Globus pallidus (tissue), 1 donor: ENCODE measurements around the gene EGF.

Source experiments
- DNase-seq: peaks from one replicate; pipeline ENCODE4 v3.0.0-alpha.2; 2015; ENCODE audit warnings: low spot score

EGF gene

DNA sequence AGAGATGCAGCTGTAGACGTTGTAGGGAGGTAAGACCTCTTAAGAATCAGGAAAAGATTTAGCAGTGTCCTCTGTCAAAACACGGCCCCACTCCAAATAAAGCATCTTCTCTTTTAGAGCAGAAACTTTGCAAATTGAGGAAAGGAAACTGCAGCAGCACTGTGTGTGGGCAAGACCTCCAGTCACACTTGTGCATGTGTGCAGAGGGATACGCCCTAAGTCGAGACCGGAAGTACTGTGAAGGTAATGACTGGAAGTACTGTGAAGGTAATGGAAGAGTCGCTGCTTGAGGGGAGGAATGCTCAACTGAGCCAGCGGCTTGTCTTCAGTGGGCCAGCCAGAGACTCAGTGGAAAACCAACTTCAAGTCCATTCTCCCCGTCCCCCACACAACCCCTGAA, 46.5 kb downstream of the EGF start:
- DNase-seq = no peak

DNA sequence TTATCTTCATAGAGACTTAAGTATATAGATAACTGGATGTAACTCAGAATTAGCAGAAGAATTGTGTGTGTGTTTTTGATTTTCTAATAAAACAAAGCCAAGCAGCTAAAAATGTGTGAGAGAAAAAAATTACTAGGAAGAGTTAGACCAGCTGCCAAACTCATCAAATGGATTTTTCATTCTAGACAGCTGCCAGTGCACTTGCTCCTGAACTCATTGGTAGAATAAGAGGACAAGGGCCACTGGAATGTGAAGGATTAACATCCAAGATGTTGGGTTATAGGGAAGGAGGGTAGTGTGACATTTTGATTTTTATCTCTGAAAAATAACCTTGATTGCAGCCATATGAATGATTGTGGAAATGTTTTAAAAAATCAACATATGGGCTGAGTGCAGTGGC, 49.7 kb downstream of the EGF start:
- no peak for DNase-seq

DNA sequence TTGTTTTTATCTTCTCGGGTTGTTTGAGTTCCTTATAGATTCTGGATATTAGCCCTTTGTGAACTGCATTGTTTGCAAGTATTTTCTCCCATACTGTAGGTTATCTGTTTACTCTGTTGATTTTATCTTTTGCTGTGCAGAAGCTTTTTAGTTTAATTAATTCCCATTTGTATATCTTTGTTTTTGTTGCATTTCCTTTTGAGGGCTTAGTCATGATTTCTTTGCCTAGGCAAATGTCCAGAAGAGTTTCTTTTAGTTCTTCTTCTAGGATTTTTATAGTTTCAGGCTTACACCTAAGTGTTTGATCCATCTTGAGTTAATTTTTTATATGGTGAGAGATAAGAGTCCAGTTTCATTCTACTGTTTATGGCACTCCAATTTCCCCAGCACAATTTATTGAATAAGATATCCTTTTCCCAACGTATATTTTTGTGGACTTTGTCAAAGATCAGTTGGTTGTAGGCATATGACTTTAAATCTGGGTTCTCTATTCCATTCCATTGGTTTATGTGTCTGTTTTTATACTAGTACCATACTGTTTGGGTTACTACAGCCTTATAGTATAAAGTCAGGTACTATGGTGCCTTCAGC, 54.3 kb downstream of the EGF start:
- DNase-seq = no peak

DNA sequence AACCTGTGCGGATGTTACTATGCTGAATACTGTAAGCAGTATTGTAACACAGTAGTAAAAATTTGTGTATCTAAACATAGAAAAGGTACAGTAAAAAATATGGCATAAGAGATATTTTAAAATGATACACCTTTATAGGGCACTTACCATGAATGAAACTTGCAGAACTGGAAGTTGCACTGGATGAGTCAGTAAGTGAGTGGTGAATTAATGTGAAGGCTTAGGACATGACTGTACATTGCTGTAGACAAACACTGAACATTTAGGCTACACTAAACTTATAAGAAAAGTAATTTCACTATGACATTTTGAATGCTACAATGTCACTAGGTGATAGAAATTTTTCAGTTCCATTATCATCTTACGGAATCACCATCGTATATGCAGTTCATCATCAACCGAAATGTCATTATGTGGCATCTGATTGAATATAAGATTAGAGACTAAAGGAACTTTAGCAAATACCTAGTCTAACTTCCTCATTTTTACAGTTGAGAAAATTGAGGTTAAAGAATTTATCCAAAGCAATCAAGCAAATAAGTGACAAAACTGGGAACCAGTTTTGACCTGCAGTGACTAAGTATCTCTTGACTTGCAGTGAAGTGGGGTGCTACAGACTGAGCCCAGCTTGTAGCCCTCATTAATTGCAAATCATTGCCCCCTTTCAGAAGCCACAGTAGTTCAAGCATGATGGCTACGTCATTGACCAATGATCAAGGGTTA, 55.3 kb downstream of the EGF start:
- no peak for DNase-seq

DNA sequence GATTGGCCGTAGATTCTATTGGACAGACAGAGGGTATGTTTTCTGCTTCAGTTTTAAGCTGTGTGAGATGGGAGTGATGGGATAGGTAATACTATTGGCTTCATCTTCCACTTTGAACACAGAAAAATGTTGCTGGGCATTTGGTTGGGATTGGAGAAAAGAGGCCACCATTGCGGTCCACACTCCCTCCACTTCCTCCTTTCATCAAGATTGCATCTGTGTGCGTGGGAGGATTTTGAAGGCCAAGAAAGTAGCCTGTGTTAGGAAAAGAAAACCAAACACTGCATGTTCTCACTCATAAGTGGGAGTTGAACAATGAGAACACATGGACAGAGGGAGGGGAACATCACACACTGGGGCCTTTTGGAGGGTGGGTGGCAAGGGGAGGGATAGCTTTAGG, 56.4 kb downstream of the EGF start:
- DNase-seq = no peak

DNA sequence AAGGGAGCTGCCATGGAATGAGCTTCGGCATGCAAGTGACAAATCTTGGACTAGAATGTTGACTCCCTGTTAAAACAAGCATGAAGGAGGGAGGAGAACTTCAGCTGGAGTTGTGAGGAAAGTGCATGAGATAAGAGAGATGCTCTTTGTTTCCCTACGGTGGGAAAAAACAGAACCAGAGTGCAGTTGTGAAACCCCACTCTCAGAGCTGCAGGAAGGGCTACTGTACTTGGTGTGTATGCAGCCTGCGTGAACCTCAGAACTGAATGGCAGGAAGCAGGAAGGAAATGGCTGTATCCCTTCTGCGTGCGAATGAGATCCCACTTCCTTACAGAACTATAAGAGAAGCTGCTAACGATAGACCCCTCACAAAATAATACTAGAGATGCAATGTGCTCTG, 57.2 kb downstream of the EGF start:
- peak; percentile 15 for DNase-seq

DNA sequence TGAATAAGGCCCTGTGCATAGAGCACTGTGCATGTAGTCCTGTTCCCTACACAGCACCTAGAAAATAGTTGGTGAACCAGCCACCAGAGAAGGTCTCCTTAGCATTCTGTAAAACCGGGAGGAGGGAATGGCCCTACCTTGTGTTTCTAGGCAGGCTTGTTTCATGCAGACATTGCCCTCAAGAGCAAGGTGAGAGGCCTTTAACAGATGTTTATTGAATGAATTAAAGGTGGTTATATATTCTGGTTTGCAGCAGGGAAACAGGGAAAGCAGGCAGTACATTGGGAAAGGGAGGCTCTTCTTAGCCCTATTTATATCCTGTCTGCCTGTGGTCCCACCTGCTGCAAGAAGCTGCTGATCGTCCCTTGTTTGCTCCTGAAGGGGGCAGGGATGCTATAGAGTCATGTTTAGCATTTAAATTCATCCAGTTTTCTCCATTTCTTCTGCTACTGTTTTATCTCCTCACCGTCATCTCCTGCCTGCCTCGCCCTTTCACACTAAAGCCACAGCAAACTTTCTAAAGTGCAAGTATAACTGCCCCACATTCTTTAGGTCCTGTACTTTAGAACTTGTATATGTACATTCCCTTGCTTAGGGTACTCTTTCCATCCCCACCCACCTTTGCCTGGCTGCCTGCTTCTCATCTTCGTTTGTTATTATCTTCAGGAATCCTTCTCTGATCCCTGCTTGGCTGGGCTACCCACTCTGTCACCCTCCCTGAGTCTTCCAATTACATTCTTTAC, 60.3 kb downstream of the EGF start:
- no peak for DNase-seq

DNA sequence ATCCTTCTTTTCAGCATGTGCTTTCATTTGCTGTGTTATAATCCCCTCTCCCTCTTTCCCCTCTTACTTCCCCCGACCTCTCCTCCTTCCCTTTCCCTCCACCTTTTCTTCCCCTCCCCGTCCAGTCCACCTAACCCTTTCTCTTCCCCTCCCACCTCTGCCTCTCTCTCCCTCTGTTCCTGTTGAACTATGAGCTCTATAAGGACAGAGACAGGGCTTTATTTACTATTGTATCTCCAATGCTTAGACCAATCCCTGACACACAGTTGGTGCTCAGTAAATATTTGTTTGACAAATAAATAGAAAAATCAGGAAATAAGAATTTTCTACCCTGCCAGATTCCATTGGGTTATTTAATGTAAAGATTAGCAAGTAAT, 60.8 kb downstream of the EGF start:
- DNase-seq = no peak

DNA sequence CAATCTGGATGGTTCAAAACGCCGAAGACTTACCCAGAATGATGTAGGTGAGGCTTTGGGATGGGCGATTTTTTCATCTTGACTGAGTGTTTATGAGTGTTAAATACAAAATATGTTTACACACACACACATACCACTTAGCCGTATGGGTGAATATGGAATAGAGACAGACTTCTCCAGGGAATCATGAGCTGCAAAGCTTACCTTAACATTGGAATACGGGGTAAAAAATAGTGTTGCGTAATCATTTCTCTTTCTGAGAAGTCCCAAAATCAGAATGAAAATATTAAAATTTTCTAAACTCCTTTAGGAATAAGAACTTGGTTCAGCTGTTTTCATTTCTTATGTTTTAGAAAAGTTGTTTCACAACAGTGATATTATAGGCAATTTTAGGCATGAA, 63.5 kb downstream of the EGF start:
- no peak for DNase-seq

DNA sequence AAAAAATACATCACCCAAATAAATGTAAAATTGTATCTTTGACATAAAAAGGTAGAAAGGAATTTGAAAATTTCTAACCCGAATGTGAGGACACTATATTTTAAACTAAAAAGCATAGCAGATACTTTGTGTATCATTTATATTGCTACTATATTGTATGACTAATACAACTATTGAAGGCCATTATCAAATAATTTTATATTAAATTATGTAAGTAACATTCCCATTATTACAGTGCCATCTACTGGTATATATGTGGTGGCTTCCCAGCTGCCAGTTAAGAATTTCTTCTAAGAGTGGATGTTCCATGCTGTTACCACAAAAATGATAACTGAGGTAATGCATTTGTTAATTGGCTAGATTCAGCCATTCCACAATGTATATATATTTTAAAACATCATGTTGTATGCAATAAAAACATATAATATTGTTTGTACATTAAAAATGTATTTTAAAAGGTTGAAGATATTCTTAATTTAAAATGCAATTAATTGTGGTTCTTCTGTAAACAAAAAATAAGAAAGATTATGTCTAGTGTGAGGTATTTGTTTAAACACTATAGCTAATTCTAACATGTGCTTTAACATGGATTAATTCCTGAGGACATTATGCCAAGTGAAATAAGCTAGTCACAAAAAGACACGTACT, 65.3 kb downstream of the EGF start:
- peak; percentile 18 for DNase-seq

DNA sequence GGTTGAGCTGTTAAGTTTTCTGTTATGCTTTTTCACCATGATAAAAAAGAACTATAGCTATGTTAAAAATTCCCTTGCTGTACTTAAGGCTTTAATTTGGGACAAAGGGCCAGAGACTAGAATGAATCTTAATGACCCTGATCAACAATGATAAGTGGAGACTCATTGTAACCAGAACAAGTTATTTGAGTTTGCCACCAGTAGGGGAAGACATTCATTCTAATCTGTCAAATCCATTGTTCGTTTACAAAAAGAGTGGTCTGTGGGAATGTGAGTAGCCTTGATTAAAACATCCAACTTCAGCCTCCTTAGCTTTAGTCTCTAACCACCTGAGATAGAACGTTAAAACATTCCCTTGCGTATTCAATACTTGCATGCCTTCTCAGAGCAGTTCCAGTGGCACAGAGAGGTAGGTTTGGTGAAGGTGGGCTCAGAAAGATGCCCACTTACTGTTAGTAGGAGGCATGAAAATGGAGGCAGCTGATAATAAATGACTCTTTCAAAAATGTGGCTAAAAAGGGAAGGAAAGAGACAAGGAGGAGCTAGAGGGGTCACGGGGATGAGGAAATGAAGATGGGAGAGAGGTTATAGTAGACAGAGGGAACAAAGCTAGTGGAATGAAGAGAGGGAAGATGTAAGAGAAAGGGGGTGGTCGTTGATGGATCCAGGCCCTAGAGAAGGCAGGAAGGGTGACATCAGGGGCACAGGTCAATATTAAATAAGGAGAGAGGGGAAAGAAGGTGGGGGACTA, 66.2 kb downstream of the EGF start:
- no peak for DNase-seq

DNA sequence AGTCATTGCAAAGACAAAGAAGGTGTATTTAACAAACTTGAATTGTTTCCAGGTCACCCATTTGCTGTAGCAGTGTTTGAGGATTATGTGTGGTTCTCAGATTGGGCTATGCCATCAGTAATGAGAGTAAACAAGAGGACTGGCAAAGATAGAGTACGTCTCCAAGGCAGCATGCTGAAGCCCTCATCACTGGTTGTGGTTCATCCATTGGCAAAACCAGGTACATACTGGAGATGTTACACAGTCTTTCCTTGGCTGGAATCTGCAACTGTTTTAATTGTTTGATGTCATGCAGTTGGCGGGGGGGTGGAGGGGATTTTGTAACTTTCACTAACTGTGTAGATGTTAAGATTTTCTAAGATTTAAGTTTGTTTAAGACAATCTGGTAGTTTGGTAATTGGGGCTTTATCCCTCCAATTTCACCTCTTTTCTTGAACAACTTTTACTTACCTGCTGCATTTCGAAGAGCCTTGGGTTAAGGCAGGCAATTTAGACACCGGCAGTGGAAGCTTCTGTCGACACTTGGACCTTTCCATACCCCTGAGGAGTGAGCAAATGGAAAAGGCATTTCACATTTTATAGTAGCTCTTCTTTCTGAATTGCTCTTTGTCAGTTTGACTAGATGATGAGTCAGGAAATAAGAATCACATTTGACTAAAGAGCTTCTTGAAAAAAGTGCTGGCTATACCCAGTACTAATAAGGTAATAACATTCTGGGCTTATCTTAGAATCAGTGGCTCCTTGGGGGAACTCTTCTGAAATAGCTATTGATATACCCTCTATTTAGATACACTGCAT, 67.4 kb downstream of the EGF start:
- no peak for DNase-seq

DNA sequence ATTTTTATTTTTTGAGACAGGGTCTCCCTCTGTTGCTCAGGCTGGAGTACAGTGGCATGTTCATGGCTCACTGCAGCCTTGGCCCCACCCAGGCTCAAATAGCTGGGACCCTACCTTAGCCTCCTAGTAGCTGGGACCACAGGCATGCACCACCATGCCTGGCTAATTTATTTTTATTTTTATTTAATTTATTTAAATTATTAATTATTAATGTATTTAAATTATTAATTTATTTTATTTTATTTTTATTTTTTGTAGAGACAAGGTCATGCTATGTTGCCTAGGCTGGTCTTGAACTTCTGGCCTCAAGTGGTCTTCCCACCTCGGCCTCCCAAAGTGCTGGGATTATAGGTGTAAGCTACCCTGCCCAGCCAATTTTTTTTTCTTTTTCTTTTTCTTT, 69.3 kb downstream of the EGF start:
- DNase-seq = no peak

DNA sequence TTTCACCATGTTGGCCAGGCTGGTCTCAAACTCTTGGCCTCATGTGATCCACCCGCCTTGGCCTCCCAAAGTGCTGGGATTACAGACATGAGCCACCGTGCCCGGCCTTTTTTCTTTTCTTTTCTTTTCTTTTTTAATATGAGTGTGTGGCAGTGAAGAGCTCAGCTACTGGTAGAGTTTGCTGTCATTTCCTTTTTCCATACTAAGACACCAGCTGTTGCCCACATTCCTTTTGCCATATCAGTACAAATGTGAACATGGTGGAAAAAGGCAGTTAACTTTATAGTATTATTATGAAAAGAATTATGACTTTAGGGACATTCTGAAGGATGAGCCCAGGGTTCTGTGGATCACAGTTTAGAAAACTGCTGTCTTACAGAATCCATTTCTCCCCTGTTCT, 69.8 kb downstream of the EGF start:
- no peak for DNase-seq

DNA sequence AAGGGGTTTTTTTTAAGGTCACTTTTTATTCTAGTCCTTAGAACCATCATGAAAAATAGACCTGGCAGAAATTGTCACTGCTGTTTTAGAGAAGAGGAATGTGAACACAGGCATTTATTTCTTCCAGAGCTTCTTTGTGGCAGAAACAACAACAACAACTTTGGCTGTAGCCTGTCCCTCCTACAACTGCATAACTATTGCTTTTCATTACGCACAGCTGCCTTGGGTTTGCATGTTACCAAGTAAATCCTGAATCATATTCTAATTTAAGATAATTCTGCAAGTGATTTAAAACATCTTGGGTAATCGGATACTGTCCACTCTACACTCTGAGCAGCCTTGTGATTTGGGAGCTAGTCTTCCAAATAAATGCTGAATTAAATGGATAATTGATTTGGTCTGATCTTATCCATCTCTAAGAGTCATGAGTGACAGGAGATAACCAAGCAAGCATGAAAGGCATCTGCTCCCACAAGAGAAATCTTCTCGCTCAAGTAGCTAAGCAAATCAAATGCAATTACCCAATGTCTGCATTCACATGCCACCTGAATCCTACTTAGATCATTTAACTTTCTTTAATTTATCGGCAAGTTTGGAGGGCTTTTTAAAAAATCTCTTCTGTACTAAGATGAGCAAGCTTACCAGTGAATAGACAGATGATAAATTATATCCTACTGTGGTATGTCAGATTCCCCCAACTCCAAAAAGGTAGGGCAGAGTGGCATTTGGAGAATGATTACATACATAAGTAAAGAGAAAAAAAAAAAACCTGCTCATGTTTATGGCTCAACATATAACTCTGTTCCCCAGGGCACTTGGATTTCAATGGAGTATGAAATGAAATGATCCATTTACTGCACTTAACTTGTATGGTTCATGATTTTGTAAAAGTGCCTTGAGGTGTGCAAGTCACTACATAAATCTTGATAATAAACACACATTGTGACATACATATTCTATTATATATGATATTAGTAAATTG, 73.6 kb downstream of the EGF start:
- DNase-seq = no peak

DNA sequence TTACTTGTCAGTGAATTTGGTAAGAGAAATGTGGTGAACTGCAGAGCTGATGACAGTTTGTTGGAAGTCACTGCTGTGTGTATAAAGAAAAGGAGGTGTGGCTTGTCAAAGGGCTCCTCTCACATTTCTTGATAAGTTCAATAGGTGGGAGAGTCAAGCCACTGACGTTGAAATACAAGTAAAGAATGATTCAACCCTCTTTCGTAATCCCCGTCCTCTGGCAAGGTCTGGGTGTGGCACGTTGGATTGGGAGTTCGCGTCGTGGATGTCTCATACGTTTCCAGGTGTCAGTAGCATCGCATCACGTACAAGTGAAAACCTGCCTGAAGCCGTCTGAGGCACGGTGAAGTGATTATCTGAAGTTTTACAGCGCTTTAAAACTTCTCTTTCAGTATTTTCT, 76.4 kb downstream of the EGF start:
- DNase-seq = no peak

DNA sequence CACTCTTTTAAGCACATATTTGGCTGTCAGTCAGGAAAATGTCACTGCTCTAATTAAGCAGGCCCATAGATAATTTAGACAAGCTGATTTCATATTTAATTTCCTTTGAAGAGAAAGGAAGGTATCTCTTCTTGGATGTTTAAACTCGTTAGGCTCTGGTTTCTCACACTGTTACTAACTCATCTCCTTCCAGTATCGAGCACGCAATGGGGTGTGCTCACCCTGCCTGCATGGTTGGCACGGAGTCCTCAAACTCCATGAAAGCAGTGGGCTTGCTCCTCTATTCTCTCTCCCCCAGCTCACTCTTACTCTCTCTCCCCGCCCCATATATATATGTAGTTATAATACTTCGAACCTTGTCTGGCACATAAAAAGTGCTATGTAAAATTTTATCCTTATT, 76.9 kb downstream of the EGF start:
- no peak for DNase-seq

DNA sequence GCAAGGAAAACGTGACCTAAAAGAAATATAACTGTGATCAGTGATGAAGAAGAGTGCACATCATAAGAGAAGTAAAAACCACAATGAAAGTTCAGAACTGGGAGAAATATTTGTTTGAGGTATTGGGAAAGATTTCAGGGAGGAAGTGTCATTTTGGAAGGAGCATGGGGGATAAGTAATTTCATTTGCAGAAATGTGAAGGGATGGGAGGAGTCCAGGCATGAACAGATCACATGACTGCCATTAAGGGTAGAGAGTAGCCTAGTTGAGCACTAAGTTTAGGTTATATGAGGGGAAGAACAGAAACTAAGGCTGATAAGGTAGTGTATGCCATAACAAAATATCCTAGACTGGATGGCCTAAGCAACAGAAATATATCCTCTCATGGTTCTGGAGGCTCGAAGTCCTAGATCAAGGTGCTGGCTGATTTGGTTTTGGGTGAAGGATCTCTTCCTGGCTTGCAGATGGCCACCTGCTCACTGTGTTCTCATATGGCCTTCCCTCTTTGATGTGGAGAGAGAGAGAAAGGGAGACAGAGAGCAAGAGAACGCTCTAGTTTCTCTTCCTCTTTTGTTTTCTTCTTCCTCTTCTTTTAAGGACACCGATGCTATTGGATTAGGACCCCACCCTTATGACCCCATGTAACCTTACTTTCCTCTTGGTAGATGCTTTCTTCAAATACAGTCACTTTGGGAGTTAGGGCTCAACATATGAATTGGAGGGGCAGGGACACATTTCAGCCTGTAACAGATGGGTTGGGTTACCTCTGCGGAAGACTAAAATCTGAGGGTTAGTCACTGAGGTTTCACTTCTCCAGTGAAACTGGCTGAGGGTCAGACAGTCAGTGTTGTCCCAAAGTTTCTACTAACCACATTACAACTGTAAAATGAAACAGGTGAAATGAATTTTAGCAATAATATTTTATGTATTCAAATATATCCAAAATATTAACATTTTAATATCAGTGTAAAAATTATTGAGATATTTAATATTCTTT, 77.9 kb downstream of the EGF start:
- DNase-seq = peak; percentile 36

DNA sequence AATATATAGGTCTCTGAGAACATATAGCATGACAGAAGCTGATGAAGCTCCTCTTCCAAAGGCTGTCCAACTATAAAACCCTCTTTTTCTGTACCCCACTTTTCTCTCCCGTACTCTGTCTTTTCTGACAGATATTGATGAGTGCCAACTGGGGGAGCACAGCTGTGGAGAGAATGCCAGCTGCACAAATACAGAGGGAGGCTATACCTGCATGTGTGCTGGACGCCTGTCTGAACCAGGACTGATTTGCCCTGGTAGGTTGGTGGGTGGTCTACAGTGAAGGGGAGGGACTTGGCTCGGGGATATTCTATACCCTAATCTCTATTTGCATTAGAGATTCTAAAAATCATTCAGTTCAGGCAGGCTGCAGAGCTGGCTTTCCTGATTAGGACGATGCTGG, 80.4 kb downstream of the EGF start:
- DNase-seq = no peak
